NT2/D1 (cell line): ENCODE data around the gene SDK2.

Experiments used
- YY1 ChIP-seq: IDR thresholded peaks from 2 replicates; pipeline ENCODE4 v1.6.1; 2011; ENCODE audit not compliant: insufficient read length, insufficient read depth
- ZNF274 ChIP-seq: IDR thresholded peaks from 2 replicates; pipeline ENCODE4 v1.6.1; 2011; ENCODE audit warnings: mild to moderate bottlenecking, low read depth, low read length

DNA sequence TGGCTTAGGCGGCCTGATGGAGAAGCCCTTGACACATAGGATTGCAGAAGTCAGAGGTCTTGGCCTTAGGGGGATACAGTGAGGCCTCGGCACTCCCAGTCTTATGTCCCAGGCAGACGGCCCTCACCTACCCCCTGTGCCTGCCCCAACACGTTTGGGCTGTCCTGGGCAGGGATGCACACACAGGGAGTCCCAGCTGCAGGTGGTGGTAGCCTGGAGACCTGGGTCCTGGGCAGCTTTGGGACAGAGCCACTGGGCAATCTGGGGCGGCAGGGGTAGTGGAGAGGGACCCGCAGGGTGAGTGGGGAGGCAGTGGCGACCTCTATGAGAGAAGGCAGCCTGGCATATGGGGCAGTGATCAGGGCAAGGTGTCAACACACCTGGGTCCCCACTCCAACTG is 48.3 kb downstream of the SDK2 start:
- TF ChIP-seq ZNF274: no peak
- no peak for TF ChIP-seq YY1
